Measurements from ENCODE around the gene PDYN.
"Not testable (repeated sequence)": the region's sequence is repeated elsewhere in the genome, so short reads cannot be mapped to it uniquely, and the experiment has no call there.

The PDYN gene

GRCh38 chr20:1993986-1994385, at the start of gene PDYN:
Gene PDYN, minus strand, starts transcription at chr20:1994058. Its CDS starts 10,974 bp downstream, at chr20:1983084.
- no peak for DNase-seq
- TF ChIP-seq GATA1 (IDR thresholded peaks at IDR 0.05; ENCODE audit: low read depth, low read length) (no peak), POLR2A (IDR thresholded peaks at IDR 0.05; ENCODE audit: low read length) (no peak)

- TF ChIP-seq GATA1 (IDR thresholded peaks at IDR 0.05; ENCODE audit: low read depth, low read length) (no peak), POLR2A (IDR thresholded peaks at IDR 0.05; ENCODE audit: low read length) (no peak)
- no peak for DNase-seq
These were observed 48.5 kb upstream of the PDYN start for GRCh38 chr20:2042400-2042799.

- TF ChIP-seq POLR2A (IDR thresholded peaks at IDR 0.05; ENCODE audit: low read length), result no peak
- no peak for TF ChIP-seq GATA1 (IDR thresholded peaks at IDR 0.05; ENCODE audit: low read depth, low read length)
- DNase-seq, result no peak
These were observed 44.3 kb upstream of the PDYN start for GRCh38 chr20:2038161-2038560.

- DNase-seq, result no peak
- TF ChIP-seq POLR2A (IDR thresholded peaks at IDR 0.05; ENCODE audit: low read length), result no peak
These were observed 43.5 kb upstream of the PDYN start for GRCh38 chr20:2037296-2037914.

- DNase-seq, result not testable (repeated sequence)
These were observed 42.5 kb upstream of the PDYN start for GRCh38 chr20:2036357-2036756.

GRCh38 chr20:2032168-2032567, 38.3 kb upstream of the PDYN start:
- TF ChIP-seq GATA1 (IDR thresholded peaks at IDR 0.05; ENCODE audit: low read depth, low read length) (no peak), POLR2A (IDR thresholded peaks at IDR 0.05; ENCODE audit: low read length) (no peak)

GRCh38 chr20:2026514-2026913, 32.7 kb upstream of the PDYN start:
- TF ChIP-seq POLR2A (IDR thresholded peaks at IDR 0.05; ENCODE audit: low read length) (no peak), GATA1 (IDR thresholded peaks at IDR 0.05; ENCODE audit: low read depth, low read length) (no peak)

More at GRCh38 chr20:2032168-2032567, 38.3 kb upstream of the PDYN start:
- DNase-seq, result no peak

GRCh38 chr20:2026004-2026403, 32.1 kb upstream of the PDYN start:
- TF ChIP-seq POLR2A (IDR thresholded peaks at IDR 0.05; ENCODE audit: low read length) (no peak), GATA1 (IDR thresholded peaks at IDR 0.05; ENCODE audit: low read depth, low read length) (no peak)
- no peak for DNase-seq

More at GRCh38 chr20:2026514-2026913, 32.7 kb upstream of the PDYN start:
- DNase-seq, result no peak

GRCh38 chr20:2023151-2023550, 29.3 kb upstream of the PDYN start:
- TF ChIP-seq GATA1 (IDR thresholded peaks at IDR 0.05; ENCODE audit: low read depth, low read length) (no peak), POLR2A (IDR thresholded peaks at IDR 0.05; ENCODE audit: low read length) (no peak)
- DNase-seq, result peak in 1 of 2 experiments; percentile 1

GRCh38 chr20:2022163-2022562, 28.3 kb upstream of the PDYN start:
- DNase-seq, result no peak
- TF ChIP-seq POLR2A (IDR thresholded peaks at IDR 0.05; ENCODE audit: low read length) (no peak), GATA1 (IDR thresholded peaks at IDR 0.05; ENCODE audit: low read depth, low read length) (no peak)

- TF ChIP-seq GATA1 (IDR thresholded peaks at IDR 0.05; ENCODE audit: low read depth, low read length), result no peak
- no peak for TF ChIP-seq POLR2A (IDR thresholded peaks at IDR 0.05; ENCODE audit: low read length)
- no peak for DNase-seq
These were observed 16.7 kb upstream of the PDYN start for GRCh38 chr20:2010533-2010932.

GRCh38 chr20:2006452-2007361, 12.8 kb upstream of the PDYN start:
- DNase-seq, result peak; percentile 54 to 74
- no peak for TF ChIP-seq GATA1 (IDR thresholded peaks at IDR 0.05; ENCODE audit: low read depth, low read length)
- no peak for TF ChIP-seq POLR2A (IDR thresholded peaks at IDR 0.05; ENCODE audit: low read length)

- peak; percentile 53 to 66 for DNase-seq
- TF ChIP-seq GATA1 (IDR thresholded peaks at IDR 0.05; ENCODE audit: low read depth, low read length) (no peak), POLR2A (IDR thresholded peaks at IDR 0.05; ENCODE audit: low read length) (no peak)
These were observed 12.1 kb upstream of the PDYN start for GRCh38 chr20:2005831-2006426.

GRCh38 chr20:2005359-2005758, 11.5 kb upstream of the PDYN start:
- DNase-seq, result no peak
- TF ChIP-seq POLR2A (IDR thresholded peaks at IDR 0.05; ENCODE audit: low read length) (no peak), GATA1 (IDR thresholded peaks at IDR 0.05; ENCODE audit: low read depth, low read length) (no peak)
